OCI-LY3 (cell line): ENCODE results near the gene DLX2.

Experiments used
- H2AFZ ChIP-seq: fragments of 200-600, 300-600 bp; shearing (Covaris generic); 2 replicates; pipeline ENCODE4 v1.6.0; 2014; ENCODE audit warnings: antibody characterized with exemption, low read depth, low read length
- H3K27ac ChIP-seq: fragments of 200-600, 300-600 bp; sonication (generic); 2 replicates; pipeline ENCODE4 v1.5.1; 2014; ENCODE audit warnings: mild to moderate bottlenecking, low read length, moderate library complexity, mixed read lengths
- H3K27me3 ChIP-seq: fragments of 200-600, 300-600 bp; sonication (generic); 2 replicates; pipeline ENCODE4 v1.6.1; 2014; ENCODE audit warnings: low read depth, low read length, mixed read lengths
- H3K36me3 ChIP-seq: fragments of 200-600, 300-600 bp; sonication (generic); replicated peaks from 2 replicates; pipeline ENCODE3; 2014; ENCODE audit warnings: low read depth, low read length, mixed read lengths
- H3K4me1 ChIP-seq: fragments of 300-600, 200-600 bp; sonication (generic); 2 replicates; pipeline ENCODE4 v1.6.1; 2014; ENCODE audit warnings: low read length, mixed read lengths
- H3K4me2 ChIP-seq: fragments of 200-600, 300-600 bp; sonication (generic); 2 replicates; pipeline ENCODE4 v1.6.1; 2014; ENCODE audit warnings: low read length, mixed read lengths
- H3K4me3 ChIP-seq: fragments of 300-600, 200-600 bp; sonication (generic); 2 replicates; pipeline ENCODE4 v1.5.1; 2014; ENCODE audit warnings: antibody characterized with exemption, mild to moderate bottlenecking, low read length, moderate library complexity
- H3K79me2 ChIP-seq: fragments of 300-600, 200-600 bp; shearing (Covaris generic); 2 replicates; pipeline ENCODE4 v1.6.1; 2014; ENCODE audit warnings: mild to moderate bottlenecking, low read length, mixed read lengths
- H3K9ac ChIP-seq: fragments of 300-600, 200-600 bp; shearing (Covaris generic); 2 replicates; pipeline ENCODE4 v1.6.0; 2014; ENCODE audit warnings: mild to moderate bottlenecking, low read length, moderate library complexity
- H3K9me3 ChIP-seq: fragments of 200-600, 300-600 bp; shearing (Covaris generic); 2 replicates; pipeline ENCODE4 v1.6.1; 2014; ENCODE audit warnings: low read length, mixed read lengths; ENCODE audit not compliant: insufficient read depth
- H4K20me1 ChIP-seq: fragments of 200-600, 300-600 bp; sonication (generic); 2 replicates; pipeline ENCODE4 v1.6.1; 2016; ENCODE audit warnings: low read length, mixed read lengths; ENCODE audit not compliant: insufficient read depth
- EZH2phosphoT487 ChIP-seq: fragments of 200-600 bp; shearing (Covaris generic); IDR thresholded peaks from 2 replicates; pipeline ENCODE4 v1.6.1; 2018; ENCODE audit warnings: antibody characterized with exemption, mixed run types, low read depth
- TF ChIP-seq, protein P1 (sequence below): fragments of 200-600, 300-600 bp; sonication (generic); IDR thresholded peaks from 2 replicates; pipeline ENCODE4 v1.5.1; 2014; ENCODE audit warnings: antibody characterized with exemption, low read length, low read depth

DLX2 gene

DNA sequence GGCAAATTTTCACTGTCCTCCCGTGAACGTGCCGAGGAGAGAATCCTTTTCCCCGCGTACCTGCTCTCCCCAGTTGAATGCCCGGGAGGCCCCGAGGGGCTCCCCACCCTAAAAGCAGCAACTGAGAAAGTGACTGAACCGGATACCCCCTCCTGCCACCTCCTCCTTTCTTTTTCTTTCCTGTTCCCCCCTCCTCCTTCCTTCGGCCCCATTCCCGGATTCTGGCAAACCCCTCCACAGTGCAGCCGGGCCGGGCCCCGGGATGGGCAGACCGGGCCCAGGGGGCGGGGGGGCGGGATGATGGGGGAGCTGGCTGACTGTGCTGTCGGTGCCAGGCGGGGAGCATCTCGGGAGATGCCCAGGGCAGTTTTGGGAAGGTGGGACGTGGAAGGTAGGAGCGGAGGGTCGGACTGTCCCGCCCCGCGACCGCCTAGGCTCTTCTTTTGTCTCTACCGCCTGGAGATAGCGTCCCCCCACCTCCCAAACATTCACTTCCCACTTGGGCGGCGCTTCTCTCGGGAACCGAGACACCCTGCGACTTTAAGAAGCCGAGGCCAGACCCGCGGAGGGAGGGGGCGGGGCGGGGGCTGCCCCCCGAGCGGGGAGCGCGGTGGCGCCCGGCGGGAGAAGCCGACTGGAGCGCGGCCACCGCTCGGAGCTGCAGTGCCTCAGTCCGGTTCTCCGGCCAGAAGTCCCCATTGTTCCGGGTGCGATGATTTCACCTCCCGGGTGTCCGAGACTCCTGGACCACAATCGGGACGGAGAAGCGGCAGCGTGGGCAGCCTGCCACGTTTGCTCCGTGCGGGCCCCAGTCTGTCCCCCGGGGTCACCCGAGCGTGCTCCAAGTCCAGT lies 8.2 kb downstream of the DLX2 start:
- H3K4me3 ChIP-seq = no peak overlapping the region
- H3K27ac ChIP-seq = no peak overlapping the region
- no peaks in the 10 kb centered on the region for H4K20me1 ChIP-seq
- H2AFZ ChIP-seq = no peak overlapping the region
- H3K9ac ChIP-seq = no peak overlapping the region
- H3K79me2 ChIP-seq = no peaks in the 10 kb centered on the region
- no peak overlapping the region for H3K4me2 ChIP-seq
- peaks cover 9% of the 10 kb centered on the region for H3K4me1 ChIP-seq
- no peaks in the 10 kb centered on the region for H3K36me3 ChIP-seq
- peaks cover 12% of the 10 kb centered on the region; the same call in 1 of the 2 replicates for H3K27me3 ChIP-seq
- no peaks in the 10 kb centered on the region for H3K9me3 ChIP-seq
- no peak for TF ChIP-seq EZH2phosphoT487
- TF ChIP-seq, protein P1, sequence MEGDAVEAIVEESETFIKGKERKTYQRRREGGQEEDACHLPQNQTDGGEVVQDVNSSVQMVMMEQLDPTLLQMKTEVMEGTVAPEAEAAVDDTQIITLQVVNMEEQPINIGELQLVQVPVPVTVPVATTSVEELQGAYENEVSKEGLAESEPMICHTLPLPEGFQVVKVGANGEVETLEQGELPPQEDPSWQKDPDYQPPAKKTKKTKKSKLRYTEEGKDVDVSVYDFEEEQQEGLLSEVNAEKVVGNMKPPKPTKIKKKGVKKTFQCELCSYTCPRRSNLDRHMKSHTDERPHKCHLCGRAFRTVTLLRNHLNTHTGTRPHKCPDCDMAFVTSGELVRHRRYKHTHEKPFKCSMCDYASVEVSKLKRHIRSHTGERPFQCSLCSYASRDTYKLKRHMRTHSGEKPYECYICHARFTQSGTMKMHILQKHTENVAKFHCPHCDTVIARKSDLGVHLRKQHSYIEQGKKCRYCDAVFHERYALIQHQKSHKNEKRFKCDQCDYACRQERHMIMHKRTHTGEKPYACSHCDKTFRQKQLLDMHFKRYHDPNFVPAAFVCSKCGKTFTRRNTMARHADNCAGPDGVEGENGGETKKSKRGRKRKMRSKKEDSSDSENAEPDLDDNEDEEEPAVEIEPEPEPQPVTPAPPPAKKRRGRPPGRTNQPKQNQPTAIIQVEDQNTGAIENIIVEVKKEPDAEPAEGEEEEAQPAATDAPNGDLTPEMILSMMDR = no peak

DNA sequence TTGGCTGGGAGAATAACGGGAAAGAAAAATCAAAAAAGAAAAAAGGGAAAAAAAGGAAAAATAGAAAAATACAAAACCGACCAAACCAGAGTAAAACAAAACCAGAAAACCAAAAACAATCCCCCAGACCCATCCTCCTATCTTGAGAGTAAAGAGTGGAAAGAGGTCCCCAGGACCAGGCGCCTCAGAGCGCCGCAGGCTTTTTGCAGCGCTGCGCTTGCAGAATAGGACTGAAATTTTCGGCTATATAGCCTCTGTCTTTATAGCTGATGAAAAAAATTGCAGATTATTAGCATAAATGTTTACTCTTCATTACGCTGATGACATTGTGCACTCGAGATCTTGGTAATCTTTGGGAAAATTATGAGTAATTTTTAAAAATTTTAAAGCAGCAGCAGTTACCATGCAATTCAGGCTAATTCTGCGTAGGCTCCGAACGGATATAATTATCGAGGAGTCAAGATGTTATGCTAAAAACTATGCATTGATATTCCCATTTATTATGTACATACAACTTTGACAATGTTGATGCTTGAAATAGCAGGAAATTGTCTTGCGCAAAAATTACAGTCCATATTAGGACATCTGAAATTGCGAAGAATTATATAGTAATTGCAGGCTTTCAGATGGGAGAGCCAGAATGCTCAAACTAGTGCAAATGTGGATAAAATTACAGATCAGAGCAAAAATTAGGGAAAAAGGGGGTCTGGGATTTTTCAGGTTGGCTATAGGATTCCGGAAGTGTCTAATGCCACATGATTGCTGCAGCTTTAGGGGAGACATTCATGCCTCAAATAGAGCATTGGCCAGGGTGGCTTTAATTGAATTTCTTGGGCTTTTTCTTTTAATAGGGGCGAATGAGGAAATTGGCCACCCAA lies 9.0 kb downstream of the DLX2 start:
- Histone ChIP-seq H3K4me2 (no peak overlapping the region), H3K27ac (no peak overlapping the region), H3K36me3 (no peaks in the 10 kb centered on the region), H3K4me3 (no peak overlapping the region), H3K9ac (no peak overlapping the region), H4K20me1 (no peaks in the 10 kb centered on the region), H3K79me2 (no peaks in the 10 kb centered on the region), H3K4me1 (peaks cover 9% of the 10 kb centered on the region), H3K27me3 (peaks cover 12% of the 10 kb centered on the region; the same call in 1 of the 2 replicates), H2AFZ (no peak overlapping the region), H3K9me3 (no peaks in the 10 kb centered on the region)
- TF ChIP-seq EZH2phosphoT487 = no peak
- TF ChIP-seq, protein P1 = no peak

DNA sequence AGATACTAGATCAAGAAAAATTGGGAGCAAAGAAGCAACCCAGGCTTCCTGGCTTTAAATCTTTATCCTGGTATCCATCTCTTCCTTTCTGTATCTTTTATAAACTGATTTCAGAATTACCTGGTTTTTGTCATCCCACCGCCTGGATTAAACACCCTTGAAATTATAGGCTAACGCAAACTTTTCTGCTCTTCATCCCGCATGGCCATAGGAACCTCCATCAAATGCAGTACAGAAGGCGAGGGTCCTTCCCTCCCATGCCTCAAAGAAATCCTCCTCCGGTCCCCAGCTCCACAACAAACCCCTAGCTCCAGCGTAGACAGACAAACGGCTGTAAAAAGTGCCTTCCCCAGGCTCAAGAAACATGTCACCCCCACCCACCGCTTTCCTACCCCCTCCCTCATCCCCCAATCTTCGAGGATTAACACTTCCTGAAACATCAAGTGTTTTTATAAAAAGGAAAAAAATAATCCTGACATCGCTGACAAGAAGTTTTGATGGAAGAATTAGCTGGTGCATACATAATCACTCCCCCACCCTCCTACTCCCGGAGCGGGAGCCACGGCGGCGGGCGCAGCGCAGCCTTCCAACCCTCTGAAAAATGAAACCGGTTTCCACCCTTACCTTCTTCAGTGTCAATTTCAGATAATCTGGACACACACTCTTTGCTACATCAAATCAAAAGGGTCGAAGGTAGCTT lies 9.8 kb downstream of the DLX2 start:
- TF ChIP-seq, protein P1 = no peak
- Histone ChIP-seq H3K4me2 (no peak overlapping the region), H3K36me3 (no peaks in the 10 kb centered on the region), H3K4me1 (peaks cover 2% of the 10 kb centered on the region; the same call in 1 of the 2 replicates), H2AFZ (no peak overlapping the region), H3K27me3 (peaks cover 12% of the 10 kb centered on the region; the same call in 1 of the 2 replicates), H3K79me2 (no peaks in the 10 kb centered on the region), H3K4me3 (no peak overlapping the region), H3K9ac (no peak overlapping the region), H4K20me1 (no peaks in the 10 kb centered on the region), H3K9me3 (no peaks in the 10 kb centered on the region), H3K27ac (no peak overlapping the region)
